HG03159 (cell line): ENCODE data around the gene ZDHHC6.
"Not testable (repeated sequence)": the region's sequence is repeated elsewhere in the genome, so short reads cannot be mapped to it uniquely, and the experiment has no call there.

Source experiments
- ATAC-seq: cut with Tn5 transposase; IDR thresholded peaks from one replicate; pipeline ENCODE4 v1.9.1; 2021; ENCODE audit warnings: mild to moderate bottlenecking, moderate library complexity; ENCODE audit not compliant: unreplicated experiment

The ZDHHC6 gene

GRCh38 chr10:112446055-112446854, 459 bp downstream of the ZDHHC6 start:
- ATAC-seq, result no peak

GRCh38 chr10:112442063-112442462, 4.7 kb downstream of the ZDHHC6 start:
- ATAC-seq, result no peak

GRCh38 chr10:112441520-112441919, 5.2 kb downstream of the ZDHHC6 start:
- ATAC-seq, result no peak

GRCh38 chr10:112438356-112438755, 8.4 kb downstream of the ZDHHC6 start:
- ATAC-seq, result no peak

- ATAC-seq, result no peak
Observed at GRCh38 chr10:112434988-112435619, 11.6 kb downstream of the ZDHHC6 start.

GRCh38 chr10:112433136-112433535, 13.6 kb downstream of the ZDHHC6 start:
- ATAC-seq, result no peak

- ATAC-seq, result no peak
Observed at GRCh38 chr10:112429654-112430230, 17.0 kb downstream of the ZDHHC6 start.

- ATAC-seq, result no peak
Observed at GRCh38 chr10:112429147-112429546, 17.6 kb downstream of the ZDHHC6 start.

GRCh38 chr10:112426111-112426510, 20.6 kb downstream of the ZDHHC6 start:
- ATAC-seq, result no peak

- no peak for ATAC-seq
Observed at GRCh38 chr10:112424651-112425050, 22.1 kb downstream of the ZDHHC6 start.

GRCh38 chr10:112421731-112422130, 25.0 kb downstream of the ZDHHC6 start:
- no peak for ATAC-seq

GRCh38 chr10:112412696-112413095, 34.0 kb downstream of the ZDHHC6 start:
- ATAC-seq, result no peak

- no peak for ATAC-seq
Observed at GRCh38 chr10:112409755-112410154, 37.0 kb downstream of the ZDHHC6 start.

- no peak for ATAC-seq
Observed at GRCh38 chr10:112409299-112409698, 37.4 kb downstream of the ZDHHC6 start.

- no peak for ATAC-seq
Observed at GRCh38 chr10:112407696-112408095, 39.0 kb downstream of the ZDHHC6 start.

GRCh38 chr10:112406806-112407205, 39.9 kb downstream of the ZDHHC6 start:
- not testable (repeated sequence) for ATAC-seq

GRCh38 chr10:112404617-112405016, 42.1 kb downstream of the ZDHHC6 start:
- ATAC-seq, result no peak

GRCh38 chr10:112402917-112403316, 43.8 kb downstream of the ZDHHC6 start:
- no peak for ATAC-seq

- no peak for ATAC-seq
Observed at GRCh38 chr10:112397592-112397991, 49.1 kb downstream of the ZDHHC6 start.

- ATAC-seq, result no peak
Observed at GRCh38 chr10:112395809-112396530, 50.7 kb downstream of the ZDHHC6 start.

GRCh38 chr10:112394475-112394875, 52.2 kb downstream of the ZDHHC6 start:
- no peak for ATAC-seq
